ENCODE results near the gene RABGAP1.

GRCh38 chr9:123028136-123028535 lies 87.3 kb downstream of the RABGAP1 start:
- no peak for TF ChIP-seq CTCF (IDR thresholded peaks at IDR 0.05)
- no peak for TF ChIP-seq POLR2A (IDR thresholded peaks at IDR 0.05)
- no peak for TF ChIP-seq POLR2AphosphoS5 (IDR thresholded peaks at IDR 0.05)
